HG02870 (cell line): ENCODE measurements around the gene PPARD.
"Not testable (repeated sequence)": the region's sequence is repeated elsewhere in the genome, so short reads cannot be mapped to it uniquely, and the experiment has no call there.

Source experiments
- ATAC-seq: cut with Tn5 transposase; IDR thresholded peaks from one replicate; pipeline ENCODE4 v1.9.1; 2021; ENCODE audit warnings: mild to moderate bottlenecking, moderate library complexity; ENCODE audit not compliant: unreplicated experiment

PPARD gene

GRCh38 chr6:35312076-35312800, 30.1 kb upstream of the PPARD start:
- ATAC-seq, result no peak

- ATAC-seq, result no peak
Observed at GRCh38 chr6:35312807-35313206, 29.6 kb upstream of the PPARD start.

- no peak for ATAC-seq
Observed at GRCh38 chr6:35317483-35318195, 24.7 kb upstream of the PPARD start.

GRCh38 chr6:35318196-35319171, 23.9 kb upstream of the PPARD start:
- no peak for ATAC-seq

- ATAC-seq, result no peak
Observed at GRCh38 chr6:35319346-35320030, 22.9 kb upstream of the PPARD start.

- no peak for ATAC-seq
Observed at GRCh38 chr6:35320031-35320410, 22.3 kb upstream of the PPARD start.

- no peak for ATAC-seq
Observed at GRCh38 chr6:35321091-35321490, 21.3 kb upstream of the PPARD start.

- no peak for ATAC-seq
Observed at GRCh38 chr6:35327349-35328027, 14.9 kb upstream of the PPARD start.

- no peak for ATAC-seq
Observed at GRCh38 chr6:35328108-35328723, 14.1 kb upstream of the PPARD start.

- ATAC-seq, result not testable (repeated sequence)
Observed at GRCh38 chr6:35328965-35329364, 13.4 kb upstream of the PPARD start.

- ATAC-seq, result no peak
Observed at GRCh38 chr6:35330541-35331119, 11.7 kb upstream of the PPARD start.

GRCh38 chr6:35332074-35332887, 10.1 kb upstream of the PPARD start:
- ATAC-seq, result not testable (repeated sequence)

- no peak for ATAC-seq
Observed at GRCh38 chr6:35341557-35341956, 801 bp upstream of the PPARD start.

- no peak for ATAC-seq
Observed at GRCh38 chr6:35343092-35343834, 905 bp downstream of the PPARD start.

- no peak for ATAC-seq
Observed at GRCh38 chr6:35343835-35344550, 1.6 kb downstream of the PPARD start.

GRCh38 chr6:35351422-35351821, 9.1 kb downstream of the PPARD start:
- ATAC-seq, result no peak

GRCh38 chr6:35352735-35353134, 10.4 kb downstream of the PPARD start:
- ATAC-seq, result no peak
